Liver (tissue), 3 donors: Measurements from ENCODE around the gene NCLN.

ENCODE experiments used
- EGR1 ChIP-seq, 2 donors: IDR thresholded peaks; 2 replicates each; pipeline ENCODE4 v1.6.1; 2016 to 2018; ENCODE audit warnings: antibody characterized with exemption in 2 of 2, low read depth in 2 of 2
- RAD21 ChIP-seq, 2 donors: IDR thresholded peaks; 2 replicates each; pipeline ENCODE4 v1.6.1; 2016; ENCODE audit warnings: antibody characterized with exemption in 2 of 2, mild to moderate bottlenecking in 2 of 2
- SP1 ChIP-seq: IDR thresholded peaks from 2 replicates; pipeline ENCODE4 v1.6.1; 2018; ENCODE audit warnings: antibody characterized with exemption, mild to moderate bottlenecking
- TF ChIP-seq, protein P1 (sequence below): fragments of 150-350 bp; IDR thresholded peaks from 2 replicates; pipeline ENCODE4 v1.5.1; 2017; ENCODE audit warnings: improper control_type of control experiment, low read depth, low read length; ENCODE audit not compliant: missing input control
- TF ChIP-seq, protein P2 (sequence below): IDR thresholded peaks from 2 replicates; pipeline ENCODE4 v1.6.1; 2016; ENCODE audit warnings: antibody characterized with exemption, mild to moderate bottlenecking
- TF ChIP-seq, protein P3 (sequence below): IDR thresholded peaks from 2 replicates; pipeline ENCODE4 v1.6.1; 2016; ENCODE audit warnings: antibody characterized with exemption
- donor health status: healthy.
- donor health status: healthy.

DNA sequence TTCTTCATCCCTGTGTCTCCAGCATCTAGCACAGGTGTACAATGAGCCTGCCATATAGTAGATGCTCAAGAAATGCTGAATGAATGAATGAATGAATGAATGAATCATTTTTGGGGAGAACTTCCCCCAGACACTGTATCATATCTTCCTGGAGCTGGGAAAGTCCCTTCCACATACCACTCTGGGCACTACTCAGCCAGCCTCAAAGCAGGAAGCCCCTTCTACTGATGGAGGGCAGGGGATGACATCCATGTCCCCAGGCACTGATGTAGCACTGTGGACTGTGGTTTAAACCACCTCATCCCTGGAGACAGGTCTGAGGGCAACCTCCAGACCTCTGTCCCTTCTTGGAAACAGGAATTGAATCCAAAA is 45.1 kb upstream of the NCLN start:
- TF ChIP-seq EGR1 (IDR thresholded peaks at IDR 0.05; ENCODE audit: low read depth in 2 of 2) = no peak
- TF ChIP-seq, protein P1, sequence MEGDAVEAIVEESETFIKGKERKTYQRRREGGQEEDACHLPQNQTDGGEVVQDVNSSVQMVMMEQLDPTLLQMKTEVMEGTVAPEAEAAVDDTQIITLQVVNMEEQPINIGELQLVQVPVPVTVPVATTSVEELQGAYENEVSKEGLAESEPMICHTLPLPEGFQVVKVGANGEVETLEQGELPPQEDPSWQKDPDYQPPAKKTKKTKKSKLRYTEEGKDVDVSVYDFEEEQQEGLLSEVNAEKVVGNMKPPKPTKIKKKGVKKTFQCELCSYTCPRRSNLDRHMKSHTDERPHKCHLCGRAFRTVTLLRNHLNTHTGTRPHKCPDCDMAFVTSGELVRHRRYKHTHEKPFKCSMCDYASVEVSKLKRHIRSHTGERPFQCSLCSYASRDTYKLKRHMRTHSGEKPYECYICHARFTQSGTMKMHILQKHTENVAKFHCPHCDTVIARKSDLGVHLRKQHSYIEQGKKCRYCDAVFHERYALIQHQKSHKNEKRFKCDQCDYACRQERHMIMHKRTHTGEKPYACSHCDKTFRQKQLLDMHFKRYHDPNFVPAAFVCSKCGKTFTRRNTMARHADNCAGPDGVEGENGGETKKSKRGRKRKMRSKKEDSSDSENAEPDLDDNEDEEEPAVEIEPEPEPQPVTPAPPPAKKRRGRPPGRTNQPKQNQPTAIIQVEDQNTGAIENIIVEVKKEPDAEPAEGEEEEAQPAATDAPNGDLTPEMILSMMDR = no peak
- TF ChIP-seq, protein P2, sequence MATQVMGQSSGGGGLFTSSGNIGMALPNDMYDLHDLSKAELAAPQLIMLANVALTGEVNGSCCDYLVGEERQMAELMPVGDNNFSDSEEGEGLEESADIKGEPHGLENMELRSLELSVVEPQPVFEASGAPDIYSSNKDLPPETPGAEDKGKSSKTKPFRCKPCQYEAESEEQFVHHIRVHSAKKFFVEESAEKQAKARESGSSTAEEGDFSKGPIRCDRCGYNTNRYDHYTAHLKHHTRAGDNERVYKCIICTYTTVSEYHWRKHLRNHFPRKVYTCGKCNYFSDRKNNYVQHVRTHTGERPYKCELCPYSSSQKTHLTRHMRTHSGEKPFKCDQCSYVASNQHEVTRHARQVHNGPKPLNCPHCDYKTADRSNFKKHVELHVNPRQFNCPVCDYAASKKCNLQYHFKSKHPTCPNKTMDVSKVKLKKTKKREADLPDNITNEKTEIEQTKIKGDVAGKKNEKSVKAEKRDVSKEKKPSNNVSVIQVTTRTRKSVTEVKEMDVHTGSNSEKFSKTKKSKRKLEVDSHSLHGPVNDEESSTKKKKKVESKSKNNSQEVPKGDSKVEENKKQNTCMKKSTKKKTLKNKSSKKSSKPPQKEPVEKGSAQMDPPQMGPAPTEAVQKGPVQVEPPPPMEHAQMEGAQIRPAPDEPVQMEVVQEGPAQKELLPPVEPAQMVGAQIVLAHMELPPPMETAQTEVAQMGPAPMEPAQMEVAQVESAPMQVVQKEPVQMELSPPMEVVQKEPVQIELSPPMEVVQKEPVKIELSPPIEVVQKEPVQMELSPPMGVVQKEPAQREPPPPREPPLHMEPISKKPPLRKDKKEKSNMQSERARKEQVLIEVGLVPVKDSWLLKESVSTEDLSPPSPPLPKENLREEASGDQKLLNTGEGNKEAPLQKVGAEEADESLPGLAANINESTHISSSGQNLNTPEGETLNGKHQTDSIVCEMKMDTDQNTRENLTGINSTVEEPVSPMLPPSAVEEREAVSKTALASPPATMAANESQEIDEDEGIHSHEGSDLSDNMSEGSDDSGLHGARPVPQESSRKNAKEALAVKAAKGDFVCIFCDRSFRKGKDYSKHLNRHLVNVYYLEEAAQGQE = no peak
- TF ChIP-seq, protein P3, sequence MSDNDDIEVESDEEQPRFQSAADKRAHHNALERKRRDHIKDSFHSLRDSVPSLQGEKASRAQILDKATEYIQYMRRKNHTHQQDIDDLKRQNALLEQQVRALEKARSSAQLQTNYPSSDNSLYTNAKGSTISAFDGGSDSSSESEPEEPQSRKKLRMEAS = no peak
- no peak for TF ChIP-seq SP1
- TF ChIP-seq RAD21 (IDR thresholded peaks at IDR 0.05) = no peak
